Neutrophil (primary cell): ENCODE results near the gene NFAM1.

Experiments
- H3K27ac ChIP-seq: fragments of 200-600 bp; sonication (generic); 2 replicates; pipeline ENCODE4 v1.5.1; 2016; ENCODE audit warnings: mild to moderate bottlenecking, moderate library complexity
- H3K27me3 ChIP-seq: fragments of 200-600 bp; sonication (generic); 2 replicates; pipeline ENCODE4 v1.6.0; 2016; ENCODE audit warnings: mild to moderate bottlenecking
- H3K36me3 ChIP-seq: fragments of 200-600 bp; sonication (generic); 2 replicates; pipeline ENCODE4 v1.5.1; 2017
- H3K4me1 ChIP-seq, 2 experiments: fragments of 200-600 bp in 1 of 2; sonication (generic) in 1 of 2; 1 replicate in 1 of 2; 2 replicates in 1 of 2; pipeline versions ENCODE4 v1.5.1 to v1.6.1; 2013 to 2016; ENCODE audit warnings: low read depth in 1 of 2, low read length in 1 of 2, mild to moderate bottlenecking in 1 of 2, moderate library complexity in 1 of 2; ENCODE audit not compliant: control insufficient read depth in 1 of 2, insufficient read depth in 1 of 2
- H3K4me3 ChIP-seq, 2 experiments: fragments of 200-600 bp in 1 of 2; sonication (generic) in 1 of 2; 1 replicate in 1 of 2; 2 replicates in 1 of 2; pipeline ENCODE4 v1.5.1; 2013 to 2016; ENCODE audit warnings: low read depth in 1 of 2, low read length in 1 of 2, mild to moderate bottlenecking in 1 of 2, moderate library complexity in 1 of 2
- H3K9me3 ChIP-seq: fragments of 200-600 bp; sonication (generic); 2 replicates; pipeline ENCODE4 v1.5.1; 2016
- TF ChIP-seq, protein P1 (sequence below): fragments of 200-600 bp; sonication (generic); IDR thresholded peaks from 2 replicates; pipeline ENCODE4 v1.5.1; 2016; ENCODE audit warnings: antibody characterized with exemption

NFAM1 gene

DNA sequence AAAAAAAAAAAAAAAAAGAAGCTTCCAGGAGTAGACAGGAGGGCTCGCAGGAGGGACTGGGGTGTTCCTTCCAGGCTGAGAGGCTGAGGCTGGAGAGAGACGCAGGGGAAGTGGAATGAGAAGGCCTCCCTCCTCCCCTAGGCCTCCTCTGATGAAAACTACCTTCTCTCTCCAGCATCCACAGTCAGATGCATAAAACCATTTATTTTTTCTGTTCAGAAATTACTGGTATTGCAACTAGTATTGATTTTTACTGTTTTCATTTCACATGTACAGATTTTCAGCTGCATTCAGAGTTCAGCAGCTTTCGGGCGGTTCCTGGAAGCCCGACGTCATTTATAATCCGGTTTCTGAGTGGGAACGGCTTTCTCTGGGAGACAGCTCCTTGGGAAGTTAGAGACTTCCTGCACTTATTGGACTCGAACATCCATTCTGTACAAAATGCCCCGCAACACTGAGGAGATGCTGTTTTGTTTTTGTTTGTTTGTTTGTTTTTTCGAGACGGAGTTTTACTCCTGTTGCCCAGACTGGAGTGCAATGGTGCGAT lies 6.9 kb upstream of the NFAM1 start:
- TF ChIP-seq, protein P1, sequence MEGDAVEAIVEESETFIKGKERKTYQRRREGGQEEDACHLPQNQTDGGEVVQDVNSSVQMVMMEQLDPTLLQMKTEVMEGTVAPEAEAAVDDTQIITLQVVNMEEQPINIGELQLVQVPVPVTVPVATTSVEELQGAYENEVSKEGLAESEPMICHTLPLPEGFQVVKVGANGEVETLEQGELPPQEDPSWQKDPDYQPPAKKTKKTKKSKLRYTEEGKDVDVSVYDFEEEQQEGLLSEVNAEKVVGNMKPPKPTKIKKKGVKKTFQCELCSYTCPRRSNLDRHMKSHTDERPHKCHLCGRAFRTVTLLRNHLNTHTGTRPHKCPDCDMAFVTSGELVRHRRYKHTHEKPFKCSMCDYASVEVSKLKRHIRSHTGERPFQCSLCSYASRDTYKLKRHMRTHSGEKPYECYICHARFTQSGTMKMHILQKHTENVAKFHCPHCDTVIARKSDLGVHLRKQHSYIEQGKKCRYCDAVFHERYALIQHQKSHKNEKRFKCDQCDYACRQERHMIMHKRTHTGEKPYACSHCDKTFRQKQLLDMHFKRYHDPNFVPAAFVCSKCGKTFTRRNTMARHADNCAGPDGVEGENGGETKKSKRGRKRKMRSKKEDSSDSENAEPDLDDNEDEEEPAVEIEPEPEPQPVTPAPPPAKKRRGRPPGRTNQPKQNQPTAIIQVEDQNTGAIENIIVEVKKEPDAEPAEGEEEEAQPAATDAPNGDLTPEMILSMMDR = no peak
- peaks cover 85 to 86% of the 10 kb centered on the region in 2 experiments for H3K4me1 ChIP-seq
- no peaks in the 10 kb centered on the region for H3K27me3 ChIP-seq
- H3K27ac ChIP-seq = peak overlapping the region; percentile 99
- peak overlapping the region; percentile 48 to 53 for H3K4me3 ChIP-seq
- no peaks in the 10 kb centered on the region for H3K9me3 ChIP-seq
- no peaks in the 10 kb centered on the region for H3K36me3 ChIP-seq

DNA sequence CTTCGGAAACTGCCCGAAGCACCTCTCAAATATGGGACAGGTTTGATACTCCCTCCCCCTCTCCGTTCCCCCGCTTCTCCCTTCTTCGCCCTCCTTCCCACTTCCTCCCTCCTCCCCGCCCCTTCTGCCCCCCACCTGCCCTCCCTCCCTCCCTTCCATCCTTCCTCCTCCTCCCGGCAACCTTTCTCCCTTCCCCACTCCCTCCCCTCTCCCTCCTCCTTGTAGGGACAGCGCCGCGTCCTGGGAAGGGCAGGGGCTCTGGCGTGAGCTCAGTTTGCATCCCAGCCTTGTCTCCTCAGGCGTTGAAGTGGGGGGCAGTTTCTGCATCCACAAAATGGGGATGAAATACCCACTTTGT lies 6.1 kb upstream of the NFAM1 start:
- Histone ChIP-seq H3K36me3 (no peaks in the 10 kb centered on the region), H3K9me3 (no peaks in the 10 kb centered on the region), H3K4me1 (peaks cover 86 to 87% of the 10 kb centered on the region in 2 experiments), H3K27me3 (no peaks in the 10 kb centered on the region), H3K4me3 (peak overlapping the region; percentile 69 to 73), H3K27ac (peak overlapping the region; percentile 99)
- TF ChIP-seq, protein P1 = no peak

DNA sequence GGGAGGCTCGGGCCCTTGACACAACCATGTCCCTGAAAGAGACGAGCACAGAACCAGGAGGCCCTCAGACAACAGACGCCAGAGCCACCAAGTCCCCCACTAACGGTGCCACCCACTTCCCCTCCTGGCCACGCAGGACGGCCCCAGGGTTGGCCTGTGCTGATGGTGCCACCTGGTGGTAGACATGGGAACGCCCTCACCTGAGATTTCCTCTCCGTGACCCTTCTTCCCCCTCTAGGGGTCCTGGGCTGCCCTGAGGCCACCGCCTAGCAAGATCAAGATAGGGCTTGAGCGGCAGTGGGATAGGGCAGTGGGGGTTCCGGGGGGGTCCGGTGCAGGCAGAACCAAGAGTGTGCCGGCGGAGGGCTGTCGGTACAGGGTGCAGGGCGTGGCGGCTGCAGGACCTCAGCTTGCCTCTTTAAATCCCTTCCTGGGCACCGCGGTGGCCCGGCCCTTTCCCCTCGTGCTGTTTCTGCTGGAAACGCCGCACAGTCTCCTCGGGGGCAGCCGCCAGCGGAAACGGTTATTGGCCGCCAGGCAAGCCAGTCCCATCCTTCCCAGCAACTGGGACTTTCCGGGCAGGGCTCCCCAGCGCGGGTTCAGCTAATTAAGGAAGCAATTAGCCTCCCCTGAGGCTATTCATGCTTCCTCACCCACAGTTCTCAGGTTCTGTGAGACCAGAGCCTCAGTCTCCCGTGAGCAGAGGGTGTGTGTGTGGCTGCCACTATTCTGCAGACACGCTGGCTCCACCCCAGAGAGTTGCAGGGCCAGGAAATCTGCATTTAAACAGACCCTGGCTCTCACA lies 5.5 kb upstream of the NFAM1 start:
- TF ChIP-seq, protein P1 = peak; percentile 99
- peak overlapping the region; percentile 99 for H3K27ac ChIP-seq

DNA sequence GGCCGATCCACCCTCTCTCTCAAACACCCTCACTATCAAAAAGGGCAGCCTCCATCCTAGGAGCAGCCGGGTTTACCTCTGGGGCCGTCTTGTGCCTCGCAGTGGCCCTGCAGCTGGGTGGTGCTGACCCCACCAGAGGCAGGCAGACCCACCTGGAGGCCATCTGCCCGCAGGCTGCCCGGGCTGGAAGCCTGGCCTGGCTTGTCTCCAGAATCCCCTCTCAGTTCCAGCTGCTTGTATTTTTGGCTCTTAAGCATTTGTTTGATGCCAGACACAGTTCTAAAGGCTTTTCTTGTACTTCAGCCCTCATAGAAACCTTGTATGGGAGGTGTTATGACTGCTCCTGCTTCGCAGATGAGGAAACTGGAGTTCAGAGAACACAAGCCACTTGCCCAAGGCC lies 4.2 kb upstream of the NFAM1 start:
- Histone ChIP-seq H3K4me1 (peaks cover 92% of the 10 kb centered on the region in 2 experiments), H3K27me3 (no peaks in the 10 kb centered on the region)
- TF ChIP-seq, protein P1 = no peak

More for the DNA sequence above, 5.5 kb upstream of the NFAM1 start:
- Histone ChIP-seq H3K36me3 (no peaks in the 10 kb centered on the region), H3K4me3 (peak overlapping the region; percentile 69 to 73), H3K4me1 (peaks cover 92 to 93% of the 10 kb centered on the region in 2 experiments), H3K9me3 (no peaks in the 10 kb centered on the region), H3K27me3 (no peaks in the 10 kb centered on the region)

DNA sequence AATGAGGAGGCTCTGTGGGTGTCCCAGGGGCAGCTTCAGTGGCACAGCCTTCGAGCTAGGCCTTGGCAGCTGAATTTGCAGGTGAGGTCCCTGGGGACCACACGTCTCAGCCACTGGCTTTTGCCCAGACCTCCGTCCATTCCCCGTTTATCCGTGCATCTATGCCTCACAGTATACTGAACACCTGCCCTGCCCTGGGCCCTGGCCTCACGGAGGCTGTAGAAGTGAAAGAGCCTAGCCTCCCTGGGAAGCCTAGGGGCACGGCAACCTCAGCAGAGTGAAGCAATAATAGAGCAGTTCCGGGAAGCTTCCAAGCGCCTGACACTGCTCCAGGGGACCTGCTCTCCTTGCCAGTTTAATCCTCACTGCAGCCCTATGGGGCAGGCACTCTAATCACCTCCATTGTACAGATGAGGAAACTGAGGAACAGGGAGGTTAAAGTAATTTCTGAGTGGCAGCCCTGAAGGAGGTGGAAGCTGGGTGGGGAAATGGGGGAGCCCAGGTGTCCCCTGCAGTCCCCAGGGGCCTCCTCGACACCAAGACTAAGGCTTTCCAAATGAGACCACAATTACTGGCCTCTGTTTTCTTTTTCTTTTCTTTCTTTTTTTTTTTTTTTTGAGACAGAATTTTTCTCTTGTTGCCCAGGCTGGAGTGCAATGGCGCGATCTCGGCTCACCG lies 2.7 kb upstream of the NFAM1 start:
- Histone ChIP-seq H3K27ac (peak overlapping the region; percentile 99), H3K27me3 (no peaks in the 10 kb centered on the region), H3K4me3 (peak overlapping the region; percentile 50 to 61), H3K9me3 (no peaks in the 10 kb centered on the region), H3K36me3 (peaks cover under 1% of the 10 kb centered on the region), H3K4me1 (peaks cover 81 to 91% of the 10 kb centered on the region in 2 experiments)
- TF ChIP-seq, protein P1 = no peak

More for the DNA sequence above, 4.2 kb upstream of the NFAM1 start:
- Histone ChIP-seq H3K27ac (peak overlapping the region; percentile 99), H3K4me3 (peak overlapping the region; percentile 56 to 61), H3K36me3 (no peaks in the 10 kb centered on the region), H3K9me3 (no peaks in the 10 kb centered on the region)
